Uterus (tissue), 2 donors: ENCODE data around the gene ABI3BP.

Experiments used
- POLR2A ChIP-seq, 2 donors: fragments of 450-650 bp; IDR thresholded peaks; one replicate each; pipeline ENCODE4 v1.6.1; 2016; ENCODE audit warnings: antibody characterized with exemption in 2 of 2, mild to moderate bottlenecking in 1 of 2, moderate library complexity in 1 of 2
- TF ChIP-seq, protein P1 (sequence below), 4 experiments: fragments of 200-600 bp in 2 of 4; fragments of 450-650 bp in 2 of 4; sonication (generic) in 2 of 4; IDR thresholded peaks; one replicate each; pipeline ENCODE4 v1.5.1; 2016 to 2019; ENCODE audit warnings: antibody characterized with exemption in 4 of 4, mild to moderate bottlenecking in 2 of 4, moderate library complexity in 1 of 4

DNA sequence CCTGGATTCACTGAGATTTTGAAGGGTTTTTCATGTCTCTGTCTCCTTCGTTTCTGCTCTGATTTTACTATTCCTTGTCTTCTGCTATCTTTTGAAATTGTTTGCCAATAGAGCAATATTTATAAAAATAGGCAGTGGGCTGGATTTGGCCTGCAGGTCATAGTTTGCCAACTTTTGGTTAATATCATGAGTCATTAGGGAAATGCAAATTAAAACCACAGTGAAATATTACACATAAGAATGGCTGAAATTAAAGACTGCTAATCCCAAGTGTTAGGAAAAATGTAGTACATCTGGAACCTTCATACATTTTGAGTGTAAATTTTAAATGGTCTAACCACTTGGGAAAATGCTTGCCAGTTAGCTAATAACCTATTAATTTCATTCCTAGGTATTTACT lies 56.3 kb downstream of the ABI3BP start:
- TF ChIP-seq POLR2A (IDR thresholded peaks at IDR 0.05) = no peak
- TF ChIP-seq, protein P1, sequence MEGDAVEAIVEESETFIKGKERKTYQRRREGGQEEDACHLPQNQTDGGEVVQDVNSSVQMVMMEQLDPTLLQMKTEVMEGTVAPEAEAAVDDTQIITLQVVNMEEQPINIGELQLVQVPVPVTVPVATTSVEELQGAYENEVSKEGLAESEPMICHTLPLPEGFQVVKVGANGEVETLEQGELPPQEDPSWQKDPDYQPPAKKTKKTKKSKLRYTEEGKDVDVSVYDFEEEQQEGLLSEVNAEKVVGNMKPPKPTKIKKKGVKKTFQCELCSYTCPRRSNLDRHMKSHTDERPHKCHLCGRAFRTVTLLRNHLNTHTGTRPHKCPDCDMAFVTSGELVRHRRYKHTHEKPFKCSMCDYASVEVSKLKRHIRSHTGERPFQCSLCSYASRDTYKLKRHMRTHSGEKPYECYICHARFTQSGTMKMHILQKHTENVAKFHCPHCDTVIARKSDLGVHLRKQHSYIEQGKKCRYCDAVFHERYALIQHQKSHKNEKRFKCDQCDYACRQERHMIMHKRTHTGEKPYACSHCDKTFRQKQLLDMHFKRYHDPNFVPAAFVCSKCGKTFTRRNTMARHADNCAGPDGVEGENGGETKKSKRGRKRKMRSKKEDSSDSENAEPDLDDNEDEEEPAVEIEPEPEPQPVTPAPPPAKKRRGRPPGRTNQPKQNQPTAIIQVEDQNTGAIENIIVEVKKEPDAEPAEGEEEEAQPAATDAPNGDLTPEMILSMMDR (IDR thresholded peaks at IDR 0.05) = no peak
